Measurements from ENCODE around the gene ADRB2.
"Not testable (repeated sequence)": the region's sequence is repeated elsewhere in the genome, so short reads cannot be mapped to it uniquely, and the experiment has no call there.

ADRB2 gene

GRCh38 chr5:148826053-148826738 is at the start of gene ADRB2:
ADRB2 (plus strand) TSS chr5:148826611; CDS start chr5:148826832, 221 bp downstream.
- DNase-seq (ENCODE audit: low read depth in 2 of 2), result peak; percentile 74 to 80

DNA sequence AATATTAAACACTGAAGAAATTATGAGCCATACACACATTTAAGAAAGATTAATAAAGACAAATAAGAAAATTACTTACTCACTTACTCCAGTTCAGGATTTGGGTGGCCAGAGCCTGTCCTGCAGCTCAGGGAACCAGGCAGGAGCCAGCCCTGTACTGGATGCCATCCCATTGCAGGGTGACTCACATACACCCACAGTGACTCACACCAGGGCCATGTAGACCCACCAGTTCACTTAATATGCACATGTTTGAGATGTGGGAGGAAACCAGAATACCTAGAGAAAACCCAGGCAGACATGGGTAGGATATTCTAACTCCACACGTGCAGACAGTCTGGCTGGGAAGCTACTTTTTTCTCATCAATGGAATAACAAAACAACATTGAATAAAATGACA is 49.6 kb upstream of the ADRB2 start:
- DNase-seq (ENCODE audit: low read depth in 2 of 2), result no peak

GRCh38 chr5:148778882-148779281 is 47.5 kb upstream of the ADRB2 start:
- no peak for DNase-seq (ENCODE audit: low read depth in 2 of 2)

DNA sequence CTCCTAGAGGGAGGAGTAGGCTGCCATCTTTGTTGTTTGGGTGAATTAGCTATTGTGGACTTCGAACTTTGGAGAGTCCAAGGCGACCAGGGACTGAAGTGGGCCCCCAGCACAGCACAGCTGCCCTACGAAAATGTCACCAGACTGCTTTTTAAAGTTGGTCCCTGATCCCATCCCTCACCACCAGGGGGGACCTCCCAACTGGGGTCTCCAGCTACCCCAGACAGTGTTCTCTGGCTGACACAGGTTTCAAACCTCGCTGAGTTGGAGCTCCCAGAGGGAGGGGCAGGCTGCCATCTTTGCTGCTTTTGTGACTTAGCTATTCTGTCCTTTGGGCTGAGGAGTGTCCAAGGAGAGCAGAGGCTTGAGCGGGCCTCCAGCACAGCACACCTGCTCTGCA is 45.7 kb upstream of the ADRB2 start:
- DNase-seq (ENCODE audit: low read depth in 2 of 2), result no peak

DNA sequence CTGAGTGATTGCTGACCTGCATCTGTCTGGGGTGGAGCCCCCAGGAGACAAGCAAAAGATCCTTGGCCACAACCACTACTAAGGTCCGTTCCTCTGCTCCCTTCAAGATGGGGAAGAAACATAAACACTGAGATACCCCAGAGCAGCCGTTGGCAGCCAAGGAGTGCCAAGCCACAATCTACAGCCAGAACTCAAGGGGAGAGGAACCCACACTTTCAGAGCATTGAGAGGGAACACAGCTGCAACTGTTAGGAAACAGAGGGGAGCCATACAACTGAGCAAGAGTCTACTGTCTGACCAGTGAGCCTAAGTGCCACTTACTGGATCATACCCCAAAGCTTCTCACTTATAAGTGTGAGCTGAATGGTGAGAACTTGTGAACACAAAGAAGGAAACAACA is 44.6 kb upstream of the ADRB2 start:
- DNase-seq (ENCODE audit: low read depth in 2 of 2), result no peak

GRCh38 chr5:148785223-148785622 is 41.2 kb upstream of the ADRB2 start:
- no peak for DNase-seq (ENCODE audit: low read depth in 2 of 2)

DNA sequence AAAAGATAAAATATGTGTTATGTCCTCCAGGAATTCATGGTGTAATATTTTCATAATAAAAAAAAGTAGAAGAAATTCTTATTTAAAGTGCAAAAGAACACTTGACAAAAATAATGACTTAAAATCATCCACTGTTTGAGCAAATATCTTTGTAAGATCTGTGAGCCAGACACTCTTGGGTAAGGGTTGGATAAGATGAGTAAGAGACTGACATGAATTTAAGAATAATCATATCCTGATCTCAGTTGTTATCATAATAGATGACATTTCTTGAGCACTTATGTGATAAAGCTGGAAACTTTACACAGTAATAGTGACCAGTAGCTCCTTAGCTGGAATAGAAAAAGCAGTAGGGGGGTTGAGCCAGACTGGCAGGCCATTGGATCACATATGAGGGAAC is 40.0 kb upstream of the ADRB2 start:
- DNase-seq (ENCODE audit: low read depth in 2 of 2), result no peak

DNA sequence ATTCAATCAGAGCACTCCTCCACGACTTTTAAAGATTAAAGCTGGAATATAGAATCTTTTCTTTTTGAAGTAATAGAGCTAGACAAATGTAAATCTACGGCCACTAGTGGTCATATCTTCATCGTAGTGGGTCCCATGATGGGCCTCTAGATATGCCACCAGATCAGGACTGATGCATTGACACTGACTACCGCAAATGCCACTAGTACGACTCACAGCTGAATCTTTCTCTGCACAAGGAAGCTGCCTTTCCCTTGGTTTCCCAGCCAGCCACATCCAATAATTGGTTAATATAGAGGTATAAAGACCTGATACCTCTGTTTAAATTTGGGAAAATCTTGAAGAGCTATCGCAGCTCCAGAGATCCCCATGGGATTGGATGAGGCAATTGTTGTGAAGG is 37.8 kb upstream of the ADRB2 start:
- DNase-seq (ENCODE audit: low read depth in 2 of 2), result no peak

DNA sequence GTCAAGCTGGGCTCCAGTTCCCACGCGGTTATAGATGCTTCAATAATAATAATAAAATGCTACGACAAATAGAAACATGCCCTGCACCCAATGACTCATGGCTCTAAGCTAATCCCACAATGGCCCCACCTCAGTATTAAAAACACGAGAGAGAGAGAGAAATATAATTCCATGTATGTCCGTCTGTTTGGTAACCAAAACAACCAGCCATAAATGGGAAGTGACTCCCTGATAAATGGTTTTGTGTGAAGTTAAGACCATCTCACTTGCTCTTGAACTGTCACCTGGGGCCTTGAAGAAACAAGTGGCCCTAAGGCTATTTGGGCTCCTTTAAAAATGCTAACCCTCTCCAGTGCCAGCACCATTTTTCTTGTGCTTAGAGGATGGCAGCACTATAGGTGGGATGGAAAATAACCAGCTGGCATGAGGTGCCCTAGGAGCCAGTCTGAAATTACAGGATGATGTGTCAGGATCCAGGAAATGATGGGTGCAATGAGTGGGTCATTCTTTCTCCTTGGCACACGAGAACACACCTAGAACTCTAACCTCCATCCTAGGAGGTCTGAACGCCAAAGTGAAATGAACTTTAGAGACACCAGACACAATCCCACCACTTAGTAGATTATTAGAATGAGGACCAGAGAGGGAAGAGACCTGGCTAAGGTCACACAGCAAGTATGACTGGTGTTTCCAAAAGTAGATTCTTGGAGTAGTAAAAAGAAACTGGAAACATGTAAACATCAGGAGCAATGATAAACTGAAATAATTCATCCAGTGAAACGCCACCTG is 35.7 kb upstream of the ADRB2 start:
- no peak for DNase-seq (ENCODE audit: low read depth in 2 of 2)

DNA sequence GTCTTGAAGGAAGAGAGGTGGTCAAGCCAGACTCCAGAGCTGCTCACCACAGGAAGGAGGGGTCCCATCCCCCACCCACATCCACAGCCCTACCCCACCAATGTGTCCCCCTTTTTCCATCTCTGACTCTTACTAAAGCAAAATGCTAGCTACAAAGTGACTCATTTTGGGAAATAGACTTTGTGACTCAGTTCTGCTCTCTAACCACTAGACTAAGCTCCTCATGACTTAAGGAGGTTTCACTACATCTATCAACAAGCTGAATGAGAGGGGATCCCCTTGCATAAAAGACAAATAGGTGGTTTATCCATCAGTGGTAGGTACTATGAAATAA is 35.1 kb upstream of the ADRB2 start:
- DNase-seq (ENCODE audit: low read depth in 2 of 2), result no peak

- no peak for DNase-seq (ENCODE audit: low read depth in 2 of 2)
Observed at GRCh38 chr5:148791696-148792095, 34.7 kb upstream of the ADRB2 start.

DNA sequence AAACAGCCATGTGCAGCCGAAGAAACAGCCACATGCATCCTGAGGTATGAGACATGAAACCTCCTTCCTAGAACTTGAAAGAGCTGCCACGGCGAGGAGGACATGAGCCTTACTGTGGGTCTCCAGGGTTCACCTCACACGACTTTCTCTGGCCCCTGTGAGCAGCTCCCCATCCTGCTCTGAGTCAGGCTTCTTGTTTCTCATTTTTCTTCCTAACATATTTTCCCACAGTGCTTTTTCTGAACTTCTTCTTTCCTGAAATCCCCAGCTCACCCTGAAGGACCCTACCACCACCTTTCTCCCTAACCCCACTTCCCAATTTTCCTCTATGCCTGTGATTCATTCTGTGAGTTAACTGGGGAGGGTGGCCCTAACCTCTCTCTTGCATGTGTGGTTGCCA is 33.7 kb upstream of the ADRB2 start:
- no peak for DNase-seq (ENCODE audit: low read depth in 2 of 2)

- no peak for DNase-seq (ENCODE audit: low read depth in 2 of 2)
Observed at GRCh38 chr5:148793261-148793660, 33.1 kb upstream of the ADRB2 start.

DNA sequence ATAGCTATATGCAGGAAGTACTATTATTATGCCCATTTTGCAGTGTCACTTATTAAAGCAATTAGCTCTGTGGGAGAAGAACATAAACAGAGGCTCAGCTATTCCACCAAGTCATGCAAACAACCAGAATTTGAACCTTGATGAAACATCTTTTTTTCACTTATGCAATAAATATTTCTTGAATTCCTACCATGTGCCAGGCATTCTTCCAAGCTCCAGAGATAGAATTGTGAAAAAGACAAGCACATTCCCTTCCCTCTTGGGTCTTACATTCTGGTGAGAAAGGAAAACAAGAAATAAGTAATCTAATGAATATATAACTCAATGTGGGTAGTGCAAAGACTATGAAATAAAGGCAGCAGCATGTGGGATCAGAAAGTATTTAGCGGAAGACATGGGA is 32.1 kb upstream of the ADRB2 start:
- DNase-seq (ENCODE audit: low read depth in 2 of 2), result no peak

DNA sequence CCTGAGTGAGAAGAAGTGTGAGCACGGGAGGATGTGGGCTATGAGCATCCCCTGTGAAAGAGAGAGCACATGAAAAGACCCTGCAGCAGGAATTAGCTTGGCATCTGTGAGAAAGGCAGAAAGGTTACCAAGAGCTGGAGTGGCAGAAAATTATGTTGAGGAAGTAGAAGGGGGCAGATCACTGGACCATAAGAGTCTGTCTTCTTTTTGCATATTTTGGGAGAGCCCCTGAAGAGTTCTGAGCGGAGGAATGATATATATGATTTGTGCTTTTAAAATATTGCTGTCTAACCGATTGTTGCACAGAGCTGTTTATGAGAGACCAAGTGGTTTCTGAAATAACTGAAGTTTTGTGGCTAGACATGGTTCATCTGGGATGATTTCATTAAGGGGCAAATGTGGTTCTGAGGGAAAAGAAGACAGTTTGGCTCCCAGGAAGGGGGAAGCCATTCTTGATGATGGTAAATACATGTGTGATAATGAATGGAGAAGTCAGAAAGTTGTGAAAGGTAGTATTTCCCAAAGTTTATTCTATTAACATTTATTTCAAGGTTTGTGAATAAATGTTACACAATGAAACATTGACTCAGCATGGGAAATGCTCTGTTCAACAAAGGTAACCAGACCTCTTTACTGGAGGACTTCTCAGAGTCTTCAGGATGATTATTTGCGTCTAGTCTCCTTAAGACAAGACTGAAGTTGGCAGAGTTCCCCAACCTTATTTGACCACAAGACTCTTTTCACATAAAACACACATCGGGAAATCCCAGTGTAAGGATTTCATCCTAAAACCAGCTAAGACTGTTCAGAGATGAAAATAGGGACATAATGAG is 31.5 kb upstream of the ADRB2 start:
- DNase-seq (ENCODE audit: low read depth in 2 of 2), result no peak

DNA sequence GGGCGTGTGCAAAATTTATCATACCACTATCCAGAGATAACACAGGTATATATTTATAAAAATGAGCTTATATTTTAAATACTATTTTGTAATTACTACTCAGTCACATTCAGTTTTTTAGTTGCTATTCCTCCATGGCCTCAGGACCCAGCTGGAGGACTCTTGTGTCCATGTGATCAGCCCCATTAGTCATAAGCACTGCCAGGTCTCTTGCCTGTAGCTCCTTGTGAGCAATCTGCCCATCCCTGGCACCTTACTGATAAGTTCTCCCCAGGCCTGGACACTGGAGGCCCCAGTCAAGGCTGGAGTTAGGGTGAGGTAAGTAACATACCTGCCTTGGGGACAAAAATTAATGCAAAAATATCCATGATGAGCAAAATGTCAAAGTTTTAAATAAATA is 29.5 kb upstream of the ADRB2 start:
- no peak for DNase-seq (ENCODE audit: low read depth in 2 of 2)

GRCh38 chr5:148798786-148799185 is 27.6 kb upstream of the ADRB2 start:
- no peak for DNase-seq (ENCODE audit: low read depth in 2 of 2)

- no peak for DNase-seq (ENCODE audit: low read depth in 2 of 2)
Observed at GRCh38 chr5:148799737-148800527, 26.5 kb upstream of the ADRB2 start.

GRCh38 chr5:148801682-148802276 is 24.6 kb upstream of the ADRB2 start:
- no peak for DNase-seq (ENCODE audit: low read depth in 2 of 2)

DNA sequence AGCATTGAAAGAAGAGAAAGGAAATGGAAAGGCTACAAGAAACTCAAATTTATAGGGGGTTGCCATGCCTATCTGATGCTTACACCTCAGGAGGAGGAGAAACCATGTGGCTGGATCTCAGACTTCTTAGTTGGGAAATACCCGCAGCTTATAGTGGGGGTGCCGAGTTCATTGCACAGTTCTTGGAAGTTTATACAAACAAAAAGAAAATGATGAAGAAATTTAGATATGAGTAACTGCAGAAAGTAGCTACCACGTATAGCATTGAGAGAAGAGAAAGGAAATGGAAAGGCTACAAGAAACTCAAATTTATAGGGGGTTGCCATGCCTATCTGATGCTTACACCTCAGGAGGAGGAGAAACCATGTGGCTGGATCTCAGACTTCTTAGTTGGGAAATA is 23.0 kb upstream of the ADRB2 start:
- not testable (repeated sequence) for DNase-seq (ENCODE audit: low read depth in 2 of 2)

DNA sequence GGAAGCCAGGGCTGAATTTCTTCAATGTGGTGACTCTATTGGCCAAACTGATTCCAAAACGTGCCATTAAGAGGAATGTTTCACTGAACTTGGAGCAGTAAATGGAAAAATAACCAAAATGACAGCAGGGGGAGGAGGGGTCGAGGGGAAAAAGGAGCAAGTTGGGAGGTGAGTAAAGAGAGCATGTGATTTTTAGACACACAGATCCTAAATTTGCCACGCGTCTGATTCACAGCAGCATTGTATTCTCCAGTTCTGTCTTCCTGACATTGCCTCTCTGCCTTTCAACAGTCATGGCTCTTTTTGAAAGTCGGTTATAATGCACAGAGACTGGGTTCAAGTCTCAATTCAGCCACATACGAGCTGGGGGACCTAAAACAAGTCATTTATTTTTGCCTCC is 22.0 kb upstream of the ADRB2 start:
- no peak for DNase-seq (ENCODE audit: low read depth in 2 of 2)
